K562 (cell line): ENCODE measurements around the gene CCDC127. TPM values are rescaled to one million over a fixed set of nuclear protein-coding genes. Genes with fewer than 3 reads are reported as not detected.
A peak's percentile ranks its signal among the peaks of the same experiment; 100 is the strongest.

Source experiments
- CCNT2 ChIP-seq: IDR thresholded peaks from 2 replicates; pipeline ENCODE4 v1.6.1; 2011; ENCODE audit warnings: borderline replicate concordance, low read depth, mild to moderate bottlenecking, moderate library complexity, mixed read lengths, low read length; ENCODE audit not compliant: insufficient read length; ENCODE audit errors: extremely low read depth
- HMGN3 ChIP-seq: IDR thresholded peaks from 2 replicates; pipeline ENCODE4 v1.6.1; 2011; ENCODE audit warnings: borderline replicate concordance, low read depth, mild to moderate bottlenecking, mixed read lengths, low read length; ENCODE audit not compliant: insufficient read length; ENCODE audit errors: extremely low read depth
- KDM2B ChIP-seq: fragments of 250-450 bp; sonication (Bioruptor Pico); IDR thresholded peaks from 2 replicates; pipeline ENCODE4 v1.8.0; 2021; ENCODE audit warnings: mild to moderate bottlenecking, moderate library complexity
- MBD2 ChIP-seq: sonication (generic); IDR thresholded peaks from 2 replicates; pipeline ENCODE4 v1.6.1; 2016; ENCODE audit warnings: low read depth, borderline replicate concordance
- polyA plus RNA-seq, 8 experiments: library from polyadenylated mRNA; depleted of rRNA in 4 of 8; stranded (reverse) in 5 of 8; unstranded in 3 of 8; fragments of >200 nt; fragmentation: Nextera tagmentation in 2 of 8; fragmentation: Illumina TruSeq in 1 of 8; extraction: Ambion mirVana in 2 of 8; extraction: Trizol in 1 of 8; gene quantifications; 2 replicates each; pipeline versions ENCODE4 v1.2.1 to v1.2.3, GENCODE V29; 2011 to 2014; ENCODE audit warnings: inconsistent platforms in 1 of 8, missing spikeins in 1 of 8
- total RNA-seq, 7 experiments: library from RNA; depleted of rRNA in 6 of 7; stranded (reverse); fragments of >200 nt in 6 of 7; fragmentation: Illumina TruSeq in 2 of 7; extraction: Trizol in 2 of 7; gene quantifications; 2 replicates each; pipeline versions ENCODE4 v1.2.1 to v1.2.3, GENCODE V29; 2011 to 2021; ENCODE audit warnings: low replicate concordance in 1 of 7
- TF ChIP-seq, protein P1 (sequence below): sonication (generic); formaldehyde crosslinking; IDR thresholded peaks from 2 replicates; pipeline ENCODE4 v1.8.0; 2022; ENCODE audit warnings: mild to moderate bottlenecking, missing genetic modification reagents, borderline replicate concordance
- TF ChIP-seq, protein P2 (sequence below): fragments of 250-450 bp; sonication (Bioruptor Pico); IDR thresholded peaks from 2 replicates; pipeline ENCODE4 v1.9.0; 2021; ENCODE audit warnings: mild to moderate bottlenecking, inconsistent platforms
- TF ChIP-seq, protein P3 (sequence below), 3 experiments: IDR thresholded peaks in 2 of 3; conservative IDR thresholded peaks in 1 of 3; 2 replicates each; pipeline ENCODE4 v1.5.1; 2011 to 2012; ENCODE audit warnings: low read length in 3 of 3, mild to moderate bottlenecking in 3 of 3, control low read depth in 2 of 3, improper control_type of control experiment in 1 of 3, inconsistent platforms in 1 of 3, low read depth in 1 of 3, mixed read lengths in 1 of 3, moderate library complexity in 1 of 3; ENCODE audit not compliant: insufficient read depth in 2 of 3
- TF ChIP-seq, protein P4 (sequence below): fragments of 450-650 bp; IDR thresholded peaks from 2 replicates; pipeline ENCODE4 v1.6.1; 2016; ENCODE audit warnings: low read depth

CCDC127 gene
- total and polyA plus RNA-seq, 9 of the 15 experiments (the other 6 are each of a cell fraction or from before 2014, with no cell fraction given) = 2.7 to 4.5 (median 4.1) TPM

DNA sequence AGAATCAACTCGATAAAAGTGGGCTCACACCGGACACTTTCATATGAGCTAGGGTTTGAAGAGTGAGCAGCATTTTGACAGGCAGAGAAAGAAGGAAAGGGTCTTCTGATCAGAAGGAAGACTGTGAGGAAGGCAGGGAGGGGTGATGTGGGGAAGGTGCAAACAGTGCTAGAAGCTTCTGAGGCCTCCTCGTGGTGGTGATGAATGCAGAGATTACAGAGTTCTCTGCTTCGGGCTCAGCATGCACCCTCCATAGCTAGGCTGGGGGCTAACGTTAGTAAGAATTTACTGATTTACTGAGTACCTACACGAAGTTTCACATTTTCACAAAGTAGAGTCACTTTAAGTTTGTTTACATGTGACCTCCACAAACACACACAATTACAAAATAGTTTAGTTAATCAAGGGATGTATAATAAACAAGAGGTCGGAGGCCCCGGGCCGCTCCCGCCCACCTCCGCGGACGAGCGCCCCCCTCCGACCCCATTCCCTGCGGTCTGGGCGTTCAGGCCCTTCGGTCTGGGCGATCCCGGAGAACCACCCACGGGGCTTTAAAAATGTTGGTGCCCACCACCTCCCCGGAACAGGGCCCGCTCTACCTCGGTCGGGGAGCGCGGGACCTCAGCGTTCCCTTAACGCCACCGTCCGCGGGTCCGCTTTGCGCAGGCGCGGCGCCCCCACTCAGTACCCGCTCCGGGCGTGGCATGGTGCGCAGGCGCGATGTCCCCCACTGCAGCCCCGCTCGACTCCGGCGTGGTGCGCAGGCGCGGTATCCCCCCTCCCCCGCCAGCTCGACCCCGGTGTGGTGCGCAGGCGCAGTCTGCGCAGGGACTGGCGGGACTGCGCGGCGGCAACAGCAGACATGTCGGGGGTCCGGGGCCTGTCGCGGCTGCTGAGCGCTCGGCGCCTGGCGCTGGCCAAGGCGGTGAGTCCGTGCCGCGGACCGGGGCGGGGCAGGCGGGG, at the start of gene CCDC127, which contains the start of gene SDHA (continued):
- TF ChIP-seq, protein P1, sequence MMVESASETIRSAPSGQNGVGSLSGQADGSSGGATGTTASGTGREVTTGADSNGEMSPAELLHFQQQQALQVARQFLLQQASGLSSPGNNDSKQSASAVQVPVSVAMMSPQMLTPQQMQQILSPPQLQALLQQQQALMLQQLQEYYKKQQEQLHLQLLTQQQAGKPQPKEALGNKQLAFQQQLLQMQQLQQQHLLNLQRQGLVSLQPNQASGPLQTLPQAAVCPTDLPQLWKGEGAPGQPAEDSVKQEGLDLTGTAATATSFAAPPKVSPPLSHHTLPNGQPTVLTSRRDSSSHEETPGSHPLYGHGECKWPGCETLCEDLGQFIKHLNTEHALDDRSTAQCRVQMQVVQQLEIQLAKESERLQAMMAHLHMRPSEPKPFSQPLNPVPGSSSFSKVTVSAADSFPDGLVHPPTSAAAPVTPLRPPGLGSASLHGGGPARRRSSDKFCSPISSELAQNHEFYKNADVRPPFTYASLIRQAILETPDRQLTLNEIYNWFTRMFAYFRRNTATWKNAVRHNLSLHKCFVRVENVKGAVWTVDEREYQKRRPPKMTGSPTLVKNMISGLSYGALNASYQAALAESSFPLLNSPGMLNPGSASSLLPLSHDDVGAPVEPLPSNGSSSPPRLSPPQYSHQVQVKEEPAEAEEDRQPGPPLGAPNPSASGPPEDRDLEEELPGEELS = 0 out of 2 replicates have a peak, but pooled peaks have one; percentile 45
- TF ChIP-seq KDM2B (CRISPR knock-in tag) = peak; percentile 85
- TF ChIP-seq, protein P2, sequence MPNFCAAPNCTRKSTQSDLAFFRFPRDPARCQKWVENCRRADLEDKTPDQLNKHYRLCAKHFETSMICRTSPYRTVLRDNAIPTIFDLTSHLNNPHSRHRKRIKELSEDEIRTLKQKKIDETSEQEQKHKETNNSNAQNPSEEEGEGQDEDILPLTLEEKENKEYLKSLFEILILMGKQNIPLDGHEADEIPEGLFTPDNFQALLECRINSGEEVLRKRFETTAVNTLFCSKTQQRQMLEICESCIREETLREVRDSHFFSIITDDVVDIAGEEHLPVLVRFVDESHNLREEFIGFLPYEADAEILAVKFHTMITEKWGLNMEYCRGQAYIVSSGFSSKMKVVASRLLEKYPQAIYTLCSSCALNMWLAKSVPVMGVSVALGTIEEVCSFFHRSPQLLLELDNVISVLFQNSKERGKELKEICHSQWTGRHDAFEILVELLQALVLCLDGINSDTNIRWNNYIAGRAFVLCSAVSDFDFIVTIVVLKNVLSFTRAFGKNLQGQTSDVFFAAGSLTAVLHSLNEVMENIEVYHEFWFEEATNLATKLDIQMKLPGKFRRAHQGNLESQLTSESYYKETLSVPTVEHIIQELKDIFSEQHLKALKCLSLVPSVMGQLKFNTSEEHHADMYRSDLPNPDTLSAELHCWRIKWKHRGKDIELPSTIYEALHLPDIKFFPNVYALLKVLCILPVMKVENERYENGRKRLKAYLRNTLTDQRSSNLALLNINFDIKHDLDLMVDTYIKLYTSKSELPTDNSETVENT = peak; percentile 69; the same call in 1 of the 2 replicates
- TF ChIP-seq, protein P3, sequence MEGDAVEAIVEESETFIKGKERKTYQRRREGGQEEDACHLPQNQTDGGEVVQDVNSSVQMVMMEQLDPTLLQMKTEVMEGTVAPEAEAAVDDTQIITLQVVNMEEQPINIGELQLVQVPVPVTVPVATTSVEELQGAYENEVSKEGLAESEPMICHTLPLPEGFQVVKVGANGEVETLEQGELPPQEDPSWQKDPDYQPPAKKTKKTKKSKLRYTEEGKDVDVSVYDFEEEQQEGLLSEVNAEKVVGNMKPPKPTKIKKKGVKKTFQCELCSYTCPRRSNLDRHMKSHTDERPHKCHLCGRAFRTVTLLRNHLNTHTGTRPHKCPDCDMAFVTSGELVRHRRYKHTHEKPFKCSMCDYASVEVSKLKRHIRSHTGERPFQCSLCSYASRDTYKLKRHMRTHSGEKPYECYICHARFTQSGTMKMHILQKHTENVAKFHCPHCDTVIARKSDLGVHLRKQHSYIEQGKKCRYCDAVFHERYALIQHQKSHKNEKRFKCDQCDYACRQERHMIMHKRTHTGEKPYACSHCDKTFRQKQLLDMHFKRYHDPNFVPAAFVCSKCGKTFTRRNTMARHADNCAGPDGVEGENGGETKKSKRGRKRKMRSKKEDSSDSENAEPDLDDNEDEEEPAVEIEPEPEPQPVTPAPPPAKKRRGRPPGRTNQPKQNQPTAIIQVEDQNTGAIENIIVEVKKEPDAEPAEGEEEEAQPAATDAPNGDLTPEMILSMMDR (IDR thresholded peaks at IDR 0.05 in 2 of 3, conservative IDR thresholded peaks at IDR 0.05 in 1 of 3; ENCODE audit: insufficient read depth in 2 of 3, low read depth in 1 of 3, low read length in 3 of 3) = peak; percentile 49 to 56 (median 54)
- peak; percentile 17 for TF ChIP-seq HMGN3
- TF ChIP-seq, protein P4, sequence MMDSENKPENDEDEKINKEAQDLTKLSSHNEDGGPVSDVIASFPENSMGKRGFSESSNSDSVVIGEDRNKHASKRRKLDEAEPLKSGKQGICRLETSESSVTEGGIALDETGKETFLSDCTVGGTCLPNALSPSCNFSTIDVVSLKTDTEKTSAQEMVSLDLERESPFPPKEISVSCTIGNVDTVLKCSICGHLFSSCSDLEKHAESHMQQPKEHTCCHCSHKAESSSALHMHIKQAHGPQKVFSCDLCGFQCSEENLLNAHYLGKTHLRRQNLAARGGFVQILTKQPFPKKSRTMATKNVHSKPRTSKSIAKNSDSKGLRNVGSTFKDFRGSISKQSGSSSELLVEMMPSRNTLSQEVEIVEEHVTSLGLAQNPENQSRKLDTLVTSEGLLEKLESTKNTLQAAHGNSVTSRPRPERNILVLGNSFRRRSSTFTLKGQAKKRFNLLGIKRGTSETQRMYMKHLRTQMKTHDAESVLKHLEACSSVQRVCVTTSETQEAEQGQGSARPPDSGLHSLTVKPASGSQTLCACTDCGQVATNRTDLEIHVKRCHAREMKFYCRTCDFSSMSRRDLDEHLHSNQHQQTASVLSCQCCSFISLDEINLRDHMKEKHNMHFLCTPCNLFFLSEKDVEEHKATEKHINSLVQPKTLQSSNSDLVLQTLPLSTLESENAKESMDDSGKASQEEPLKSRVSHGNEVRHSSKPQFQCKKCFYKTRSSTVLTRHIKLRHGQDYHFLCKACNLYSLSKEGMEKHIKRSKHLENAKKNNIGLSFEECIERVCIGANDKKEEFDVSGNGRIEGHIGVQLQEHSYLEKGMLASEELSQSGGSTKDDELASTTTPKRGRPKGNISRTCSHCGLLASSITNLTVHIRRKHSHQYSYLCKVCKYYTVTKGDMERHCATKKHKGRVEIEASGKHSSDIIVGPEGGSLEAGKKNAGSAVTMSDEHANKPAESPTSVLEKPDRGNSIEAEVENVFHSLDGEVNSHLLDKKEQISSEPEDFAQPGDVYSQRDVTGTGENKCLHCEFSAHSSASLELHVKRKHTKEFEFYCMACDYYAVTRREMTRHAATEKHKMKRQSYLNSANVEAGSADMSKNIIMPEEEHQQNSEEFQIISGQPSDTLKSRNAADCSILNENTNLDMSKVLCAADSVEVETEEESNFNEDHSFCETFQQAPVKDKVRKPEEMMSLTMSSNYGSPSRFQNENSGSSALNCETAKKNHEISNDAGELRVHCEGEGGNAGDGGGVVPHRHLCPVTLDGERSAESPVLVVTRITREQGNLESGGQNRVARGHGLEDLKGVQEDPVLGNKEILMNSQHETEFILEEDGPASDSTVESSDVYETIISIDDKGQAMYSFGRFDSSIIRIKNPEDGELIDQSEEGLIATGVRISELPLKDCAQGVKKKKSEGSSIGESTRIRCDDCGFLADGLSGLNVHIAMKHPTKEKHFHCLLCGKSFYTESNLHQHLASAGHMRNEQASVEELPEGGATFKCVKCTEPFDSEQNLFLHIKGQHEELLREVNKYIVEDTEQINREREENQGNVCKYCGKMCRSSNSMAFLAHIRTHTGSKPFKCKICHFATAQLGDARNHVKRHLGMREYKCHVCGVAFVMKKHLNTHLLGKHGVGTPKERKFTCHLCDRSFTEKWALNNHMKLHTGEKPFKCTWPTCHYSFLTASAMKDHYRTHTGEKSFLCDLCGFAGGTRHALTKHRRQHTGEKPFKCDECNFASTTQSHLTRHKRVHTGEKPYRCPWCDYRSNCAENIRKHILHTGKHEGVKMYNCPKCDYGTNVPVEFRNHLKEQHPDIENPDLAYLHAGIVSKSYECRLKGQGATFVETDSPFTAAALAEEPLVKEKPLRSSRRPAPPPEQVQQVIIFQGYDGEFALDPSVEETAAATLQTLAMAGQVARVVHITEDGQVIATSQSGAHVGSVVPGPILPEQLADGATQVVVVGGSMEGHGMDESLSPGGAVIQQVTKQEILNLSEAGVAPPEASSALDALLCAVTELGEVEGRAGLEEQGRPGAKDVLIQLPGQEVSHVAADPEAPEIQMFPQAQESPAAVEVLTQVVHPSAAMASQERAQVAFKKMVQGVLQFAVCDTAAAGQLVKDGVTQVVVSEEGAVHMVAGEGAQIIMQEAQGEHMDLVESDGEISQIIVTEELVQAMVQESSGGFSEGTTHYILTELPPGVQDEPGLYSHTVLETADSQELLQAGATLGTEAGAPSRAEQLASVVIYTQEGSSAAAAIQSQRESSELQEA = peak; percentile 36; the same call in 1 of the 2 replicates
- TF ChIP-seq MBD2 = 0 out of 2 replicates have a peak, but pooled peaks have one; percentile 38
- peak; percentile 39 for TF ChIP-seq CCNT2
